NT2/D1 (cell line): ENCODE data around the gene PTPN14.

Experiments
- SUZ12 ChIP-seq: IDR thresholded peaks from 2 replicates; pipeline ENCODE4 v1.6.1; 2011; ENCODE audit not compliant: insufficient read length, insufficient read depth; ENCODE audit errors: extremely low read depth
- YY1 ChIP-seq: IDR thresholded peaks from 2 replicates; pipeline ENCODE4 v1.6.1; 2011; ENCODE audit not compliant: insufficient read length, insufficient read depth
- ZNF274 ChIP-seq: IDR thresholded peaks from 2 replicates; pipeline ENCODE4 v1.6.1; 2011; ENCODE audit warnings: mild to moderate bottlenecking, low read depth, low read length

- TF ChIP-seq ZNF274 (no peak), YY1 (no peak), SUZ12 (no peak)
Measured at GRCh38 chr1:214425101-214425500, 126.3 kb downstream of the PTPN14 start.
